SK-N-SH treated with all-trans-retinoic acid at 6 μM for 48 hours (cell line): ENCODE measurements around the gene AP2A2.

ENCODE experiments used
- ARNTL ChIP-seq: fragments of 450-650 bp; formaldehyde crosslinking; IDR thresholded peaks from 2 replicates; pipeline ENCODE4 v1.5.0; 2020; ENCODE audit warnings: low read depth, mild to moderate bottlenecking, moderate library complexity, borderline replicate concordance
- CREB5 ChIP-seq: fragments of 250-450 bp; sonication (Bioruptor Pico); IDR thresholded peaks from 2 replicates; pipeline ENCODE4 v1.5.1; 2020; ENCODE audit warnings: low read depth, mild to moderate bottlenecking, moderate library complexity
- CSDC2 ChIP-seq: fragments of 250-450 bp; sonication (Bioruptor Pico); IDR thresholded peaks from 2 replicates; pipeline ENCODE4 v1.5.0; 2020; ENCODE audit warnings: mild to moderate bottlenecking, moderate library complexity
- GLIS3 ChIP-seq: fragments of 250-450 bp; sonication (Bioruptor Pico); IDR thresholded peaks from 2 replicates; pipeline ENCODE4 v1.5.0; 2020; ENCODE audit warnings: mild to moderate bottlenecking, moderate library complexity
- OSR1 ChIP-seq: fragments of 250-450 bp; sonication (Bioruptor Pico); IDR thresholded peaks from 2 replicates; pipeline ENCODE4 v1.8.0; 2022; ENCODE audit warnings: moderate library complexity, mild to moderate bottlenecking, inconsistent platforms
- PATZ1 ChIP-seq: fragments of 250-450 bp; sonication (Bioruptor Pico); IDR thresholded peaks from 2 replicates; pipeline ENCODE4 v1.8.0; 2020; ENCODE audit warnings: mild to moderate bottlenecking, moderate library complexity, borderline replicate concordance
- POU6F1 ChIP-seq: fragments of 250-450 bp; sonication (Bioruptor Pico); IDR thresholded peaks from 2 replicates; pipeline ENCODE4 v1.8.0; 2021; ENCODE audit warnings: low read depth, mild to moderate bottlenecking, moderate library complexity, borderline replicate concordance
- PPARA ChIP-seq: fragments of 250-450 bp; sonication (Bioruptor Pico); IDR thresholded peaks from 2 replicates; pipeline ENCODE4 v1.5.0; 2020; ENCODE audit warnings: mild to moderate bottlenecking, borderline replicate concordance
- TCF4 ChIP-seq: fragments of 250-450 bp; sonication (Bioruptor Pico); IDR thresholded peaks from 2 replicates; pipeline ENCODE4 v1.8.0; 2021; ENCODE audit warnings: mild to moderate bottlenecking, moderate library complexity, borderline replicate concordance
- ZFP3 ChIP-seq: fragments of 250-450 bp; sonication (Bioruptor Pico); IDR thresholded peaks from 2 replicates; pipeline ENCODE4 v1.5.0; 2020; ENCODE audit warnings: mild to moderate bottlenecking, moderate library complexity
- ZFP30 ChIP-seq: fragments of 450-650 bp; formaldehyde crosslinking; IDR thresholded peaks from 2 replicates; pipeline ENCODE4 v1.5.0; 2022; ENCODE audit warnings: mild to moderate bottlenecking, moderate library complexity
- ZNF565 ChIP-seq: fragments of 450-650 bp; formaldehyde crosslinking; conservative IDR thresholded peaks from 2 replicates; pipeline ENCODE4 v1.5.0; 2020; ENCODE audit warnings: low read depth, mild to moderate bottlenecking, moderate library complexity

GRCh38 chr11:968822-969221, 43.2 kb downstream of the AP2A2 start:
- TF ChIP-seq OSR1 (CRISPR knock-in tag), result no peak
- TF ChIP-seq POU6F1 (CRISPR knock-in tag), result no peak
- no peak for TF ChIP-seq ZFP3
- no peak for TF ChIP-seq GLIS3 (CRISPR knock-in tag)
- no peak for TF ChIP-seq ZFP30
- TF ChIP-seq ARNTL (CRISPR knock-in tag), result no peak
- TF ChIP-seq ZNF565, result no peak
- TF ChIP-seq CSDC2 (CRISPR knock-in tag), result no peak
- TF ChIP-seq PPARA (CRISPR knock-in tag), result no peak
- TF ChIP-seq PATZ1 (CRISPR knock-in tag), result no peak
- TF ChIP-seq TCF4 (CRISPR knock-in tag), result no peak
- TF ChIP-seq CREB5, result no peak
